Peyer's patch (tissue), 4 donors: ENCODE measurements around the gene TPD52L3.

Experiments used
- POLR2A ChIP-seq, 2 donors: fragments of 450-650 bp; IDR thresholded peaks; one replicate each; pipeline ENCODE4 v1.5.1; 2017; ENCODE audit warnings: antibody characterized with exemption in 2 of 2, mild to moderate bottlenecking in 2 of 2, moderate library complexity in 2 of 2
- TF ChIP-seq, protein P1 (sequence below), 6 experiments: fragments of 450-650 bp in 4 of 6; fragments of 200-600 bp in 2 of 6; sonication (generic) in 1 of 6; IDR thresholded peaks; one replicate each; pipeline ENCODE4 v1.5.1; 2017 to 2019; ENCODE audit warnings: antibody characterized with exemption in 6 of 6, mild to moderate bottlenecking in 3 of 6, moderate library complexity in 1 of 6

DNA sequence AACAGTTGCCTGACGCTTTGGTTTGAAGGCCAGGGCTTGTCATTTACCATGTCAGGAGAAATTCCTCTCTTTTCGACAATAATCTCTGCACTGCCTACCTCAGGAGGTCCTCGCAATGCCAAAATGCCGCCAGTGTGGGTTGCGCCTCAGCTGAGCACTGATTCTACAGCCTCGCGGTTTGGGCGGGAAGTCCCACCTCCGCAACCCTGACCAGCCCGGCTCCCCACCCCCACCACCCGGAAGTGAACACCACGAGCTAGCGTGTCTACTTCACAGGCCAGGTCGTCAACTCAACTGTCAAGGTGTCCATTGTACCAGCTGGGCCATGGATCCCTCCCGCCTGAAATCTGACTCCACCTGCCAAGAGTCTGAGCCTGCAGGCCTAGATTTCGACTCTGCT lies at the start of gene TPD52L3:
- TF ChIP-seq, protein P1, sequence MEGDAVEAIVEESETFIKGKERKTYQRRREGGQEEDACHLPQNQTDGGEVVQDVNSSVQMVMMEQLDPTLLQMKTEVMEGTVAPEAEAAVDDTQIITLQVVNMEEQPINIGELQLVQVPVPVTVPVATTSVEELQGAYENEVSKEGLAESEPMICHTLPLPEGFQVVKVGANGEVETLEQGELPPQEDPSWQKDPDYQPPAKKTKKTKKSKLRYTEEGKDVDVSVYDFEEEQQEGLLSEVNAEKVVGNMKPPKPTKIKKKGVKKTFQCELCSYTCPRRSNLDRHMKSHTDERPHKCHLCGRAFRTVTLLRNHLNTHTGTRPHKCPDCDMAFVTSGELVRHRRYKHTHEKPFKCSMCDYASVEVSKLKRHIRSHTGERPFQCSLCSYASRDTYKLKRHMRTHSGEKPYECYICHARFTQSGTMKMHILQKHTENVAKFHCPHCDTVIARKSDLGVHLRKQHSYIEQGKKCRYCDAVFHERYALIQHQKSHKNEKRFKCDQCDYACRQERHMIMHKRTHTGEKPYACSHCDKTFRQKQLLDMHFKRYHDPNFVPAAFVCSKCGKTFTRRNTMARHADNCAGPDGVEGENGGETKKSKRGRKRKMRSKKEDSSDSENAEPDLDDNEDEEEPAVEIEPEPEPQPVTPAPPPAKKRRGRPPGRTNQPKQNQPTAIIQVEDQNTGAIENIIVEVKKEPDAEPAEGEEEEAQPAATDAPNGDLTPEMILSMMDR (IDR thresholded peaks at IDR 0.05) = no peak
- TF ChIP-seq POLR2A (IDR thresholded peaks at IDR 0.05) = no peak
